Mesendoderm (in vitro differentiated cells): ENCODE results near the gene ARID3A.

Experiments
- DNase-seq: peaks from one replicate; pipeline ENCODE4 v3.0.0; 2013
- H2AK5ac ChIP-seq: 2 replicates; pipeline ENCODE4 v1.6.1; 2013; ENCODE audit warnings: low read length, inconsistent platforms
- H2BK120ac ChIP-seq: 2 replicates; pipeline ENCODE4 v1.6.1; 2013; ENCODE audit warnings: low read depth, mild to moderate bottlenecking, low read length, moderate library complexity, mixed read lengths
- H2BK15ac ChIP-seq: replicated peaks from 2 replicates; pipeline ENCODE4 v1.6.1; 2013; ENCODE audit warnings: low read depth, mild to moderate bottlenecking, moderate library complexity
- H2BK5ac ChIP-seq: 2 replicates; pipeline ENCODE4 v1.6.1; 2013; ENCODE audit warnings: low read length, inconsistent platforms
- H3K18ac ChIP-seq: 2 replicates; pipeline ENCODE4 v1.6.1; 2013; ENCODE audit warnings: mild to moderate bottlenecking, low read length, mixed read lengths
- H3K23ac ChIP-seq: one replicate; pipeline ENCODE4 v1.6.1; 2013; ENCODE audit warnings: low read length
- H3K27ac ChIP-seq: 2 replicates; pipeline ENCODE4 v1.5.1; 2013; ENCODE audit warnings: low read depth, mild to moderate bottlenecking, inconsistent platforms, low read length, moderate library complexity
- H3K27me3 ChIP-seq: 2 replicates; pipeline ENCODE4 v1.6.1; 2013; ENCODE audit warnings: low read length, control low read depth, mild to moderate bottlenecking, inconsistent platforms; ENCODE audit not compliant: insufficient read depth, poor library complexity
- H3K36me3 ChIP-seq: 2 replicates; pipeline ENCODE4 v1.6.1; 2013; ENCODE audit warnings: low read length, inconsistent platforms; ENCODE audit not compliant: control insufficient read depth, insufficient read depth
- H3K4ac ChIP-seq: one replicate; pipeline ENCODE4 v1.6.1; 2013; ENCODE audit warnings: low read depth, mild to moderate bottlenecking, low read length, moderate library complexity
- H3K4me1 ChIP-seq: 2 replicates; pipeline ENCODE4 v1.6.1; 2013; ENCODE audit warnings: low read depth, low read length, inconsistent platforms; ENCODE audit not compliant: control insufficient read depth
- H3K4me2 ChIP-seq: 2 replicates; pipeline ENCODE4 v1.6.1; 2013; ENCODE audit warnings: low read length
- H3K4me3 ChIP-seq: 2 replicates; pipeline ENCODE4 v1.5.1; 2013; ENCODE audit warnings: mild to moderate bottlenecking, low read length
- H3K56ac ChIP-seq: one replicate; pipeline ENCODE4 v1.6.1; 2013; ENCODE audit warnings: low read length
- H3K79me1 ChIP-seq: 2 replicates; pipeline ENCODE4 v1.6.1; 2013; ENCODE audit warnings: low read length, inconsistent platforms
- H3K79me2 ChIP-seq: 2 replicates; pipeline ENCODE4 v1.6.1; 2013; ENCODE audit warnings: mild to moderate bottlenecking, low read length; ENCODE audit not compliant: control insufficient read depth, insufficient read depth
- H3K9ac ChIP-seq: 2 replicates; pipeline ENCODE4 v1.6.1; 2013; ENCODE audit warnings: low read length, inconsistent platforms
- H4K5ac ChIP-seq: one replicate; pipeline ENCODE4 v1.6.1; 2013; ENCODE audit warnings: low read length
- H4K8ac ChIP-seq: one replicate; pipeline ENCODE4 v1.6.1; 2013; ENCODE audit warnings: low read depth, mild to moderate bottlenecking, control low read depth, low read length, moderate library complexity
- WGBS: extraction: QIAGEN DNeasy Blood & Tissue Kit; methylation state at CpG from one replicate; pipeline ENCODE4 v1.1.7; 2013; ENCODE audit warnings: low lambda C conversion rate, missing lambda C conversion rate; ENCODE audit not compliant: insufficient coverage; ENCODE audit errors: extremely low coverage; 5-methylcytosine and 5-hydroxymethylcytosine counted together

The ARID3A gene

DNA sequence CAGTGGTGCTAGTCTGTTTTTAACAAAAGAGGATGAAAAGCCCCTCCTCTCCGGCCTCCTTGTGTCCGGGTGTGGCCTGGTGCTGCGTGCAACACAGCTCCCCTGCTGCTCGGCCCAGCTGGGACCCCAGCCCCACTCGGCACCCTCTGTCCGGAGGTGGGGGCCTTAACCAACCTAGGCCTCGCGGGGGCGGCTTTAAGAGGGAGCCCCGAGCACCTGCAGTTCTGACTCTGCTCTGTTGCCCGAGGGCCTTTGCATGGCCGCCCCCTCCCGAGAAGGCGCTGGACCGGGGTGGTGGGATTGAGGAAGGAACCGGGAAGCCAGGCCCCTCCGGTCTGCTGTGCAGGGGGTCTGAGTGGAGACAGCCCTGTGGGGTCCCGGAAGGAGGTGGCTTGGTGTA lies 68.7 kb downstream of the ARID3A start:
- H2BK5ac ChIP-seq: no peak overlapping the region
- H3K79me2 ChIP-seq: no peaks in the 10 kb centered on the region
- no peaks in the 10 kb centered on the region for H3K4me1 ChIP-seq
- no peak overlapping the region for H2AK5ac ChIP-seq
- H3K36me3 ChIP-seq: peaks cover 3% of the 10 kb centered on the region
- H3K27ac ChIP-seq: no peak overlapping the region
- DNase-seq: no peak
- no peak overlapping the region for H4K5ac ChIP-seq
- no peak overlapping the region for H3K9ac ChIP-seq
- no peaks in the 10 kb centered on the region for H3K27me3 ChIP-seq
- H2BK120ac ChIP-seq: no peak overlapping the region
- H3K4me3 ChIP-seq: no peak overlapping the region
- H3K56ac ChIP-seq: no peak overlapping the region
- no peak overlapping the region for H2BK15ac ChIP-seq
- no peak overlapping the region for H3K4ac ChIP-seq
- H3K23ac ChIP-seq: no peak overlapping the region
- no peak overlapping the region for H3K18ac ChIP-seq
- no CpG with 5 or more reads among the region's 18 CpGs for WGBS
- H3K79me1 ChIP-seq: no peaks in the 10 kb centered on the region
- no peak overlapping the region for H4K8ac ChIP-seq
- H3K4me2 ChIP-seq: no peak overlapping the region

DNA sequence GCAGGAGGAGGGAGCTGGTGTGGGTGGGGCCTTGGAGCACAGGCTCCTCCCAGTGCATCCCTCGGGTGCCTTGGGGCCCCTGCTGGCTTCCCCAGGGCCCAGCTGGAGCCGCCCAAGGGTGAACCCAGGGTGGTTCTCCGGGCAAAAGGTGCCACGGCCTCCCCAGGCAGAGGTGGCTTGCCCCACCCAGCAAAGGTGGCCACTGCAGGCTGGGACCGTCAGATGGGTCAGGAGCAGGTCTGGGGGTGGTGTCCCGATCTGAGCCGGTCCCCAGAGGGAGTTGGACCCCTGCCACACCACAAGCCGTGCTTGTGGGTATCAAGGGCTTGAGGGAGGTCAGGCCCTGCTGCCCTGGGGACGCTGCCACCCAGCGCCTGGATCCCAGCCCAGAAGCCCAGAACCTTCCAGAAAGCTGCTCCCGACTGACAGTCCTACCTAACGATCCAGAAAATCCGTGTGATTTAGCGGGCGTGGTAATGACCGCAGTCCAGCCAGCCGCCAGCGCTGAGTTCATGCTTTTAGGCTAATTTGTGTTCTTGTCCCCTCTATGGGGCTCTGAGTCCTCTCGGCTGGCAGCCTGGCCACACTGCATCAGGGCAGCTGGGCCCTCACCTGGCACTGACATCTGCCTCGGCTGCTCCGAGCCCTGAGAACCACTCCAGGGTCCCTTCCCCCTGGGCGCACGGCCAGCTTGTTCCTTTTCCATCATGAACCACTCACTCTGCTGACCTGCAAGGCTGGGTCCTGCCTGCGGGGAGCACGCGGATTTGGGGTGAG lies 69.4 kb downstream of the ARID3A start:
- DNase-seq: no peak
- Histone ChIP-seq H3K18ac (no peak overlapping the region), H3K27ac (no peak overlapping the region)

DNA sequence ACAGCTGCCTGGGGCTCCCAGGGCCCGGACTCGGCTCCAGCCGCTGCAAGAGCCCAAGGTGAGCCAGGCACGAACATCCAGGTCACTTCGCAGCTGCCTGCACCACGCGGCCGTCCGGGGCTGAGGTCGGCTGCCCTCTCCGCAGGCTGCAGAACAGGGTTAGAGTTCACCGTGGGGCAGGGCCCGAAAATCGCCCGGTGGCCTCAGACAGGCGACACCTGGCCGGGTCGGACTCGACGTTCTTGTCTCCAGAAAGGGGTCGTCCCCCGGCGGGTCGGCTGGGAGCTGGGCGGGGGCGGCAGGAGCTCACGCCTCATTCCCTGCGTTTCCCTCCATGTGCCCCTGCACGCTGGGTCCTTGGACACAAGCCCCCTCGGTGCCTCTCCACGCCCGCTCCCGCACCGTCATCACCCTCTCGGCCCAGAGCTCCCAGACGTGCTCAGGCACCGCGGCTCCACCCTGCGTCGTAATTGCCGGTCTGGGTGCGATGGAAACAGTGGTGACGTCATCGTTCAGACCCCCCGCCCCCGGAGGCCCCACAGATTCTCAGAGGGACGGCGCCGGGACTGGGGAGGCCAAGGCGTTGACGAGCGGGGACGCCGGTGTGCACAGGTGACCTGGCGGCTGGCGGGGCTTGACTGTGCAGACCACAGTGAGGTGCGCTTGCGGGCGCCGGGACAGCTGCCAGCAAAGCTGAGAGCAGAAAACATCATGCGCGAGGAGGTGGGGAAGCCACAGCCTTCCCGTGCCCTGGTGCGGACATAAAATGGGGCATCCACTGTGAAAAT lies 70.4 kb downstream of the ARID3A start:
- Histone ChIP-seq H3K18ac (no peak overlapping the region), H3K79me2 (no peaks in the 10 kb centered on the region), H4K8ac (no peak overlapping the region), H3K23ac (peak overlapping the region; percentile 80), H3K56ac (peak overlapping the region; percentile 44), H3K27me3 (peaks cover 5% of the 10 kb centered on the region), H4K5ac (no peak overlapping the region), H2BK15ac (no peak overlapping the region), H2AK5ac (no peak overlapping the region), H3K9ac (peak overlapping the region; percentile 22), H2BK120ac (no peak overlapping the region), H3K4me1 (no peaks in the 10 kb centered on the region), H3K79me1 (no peaks in the 10 kb centered on the region), H3K4me3 (no peak overlapping the region), H3K27ac (no peak overlapping the region), H3K4ac (no peak overlapping the region), H3K36me3 (no peaks in the 10 kb centered on the region), H3K4me2 (peak overlapping the region; percentile 14), H2BK5ac (no peak overlapping the region)
- peak; percentile 58 for DNase-seq
- WGBS: no CpG with 5 or more reads among the region's 64 CpGs

More for the DNA sequence above, 69.4 kb downstream of the ARID3A start:
- Histone ChIP-seq H3K23ac (no peak overlapping the region), H3K27me3 (no peaks in the 10 kb centered on the region), H3K4me3 (no peak overlapping the region), H3K56ac (no peak overlapping the region), H3K4me2 (no peak overlapping the region), H2BK5ac (no peak overlapping the region), H2BK15ac (no peak overlapping the region), H3K4ac (no peak overlapping the region), H3K36me3 (peaks cover 3% of the 10 kb centered on the region), H3K79me2 (no peaks in the 10 kb centered on the region), H2AK5ac (no peak overlapping the region), H4K8ac (no peak overlapping the region), H3K4me1 (no peaks in the 10 kb centered on the region), H3K9ac (no peak overlapping the region), H4K5ac (no peak overlapping the region), H2BK120ac (no peak overlapping the region), H3K79me1 (no peaks in the 10 kb centered on the region)
- WGBS: no CpG with 5 or more reads among the region's 26 CpGs

DNA sequence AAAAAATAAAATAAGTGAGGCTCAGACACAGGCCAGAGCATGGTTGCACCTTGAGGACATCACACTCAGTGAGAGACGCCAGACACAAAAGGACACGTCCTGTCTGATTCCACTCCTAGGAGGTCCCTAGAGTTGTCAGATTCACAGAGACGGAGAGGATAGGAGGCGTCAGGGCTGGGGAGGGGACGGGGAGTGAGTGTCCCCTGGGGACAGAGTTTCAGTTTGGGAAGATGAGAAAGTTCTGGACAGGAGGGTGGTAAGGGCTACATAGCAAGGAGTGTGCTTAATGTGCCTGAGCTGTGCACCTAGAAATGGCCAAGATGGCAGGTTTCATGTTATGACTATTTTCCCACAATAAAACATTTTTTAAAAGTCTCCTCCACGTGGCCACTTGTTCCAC lies 72.2 kb downstream of the ARID3A start:
- no peaks in the 10 kb centered on the region for H3K36me3 ChIP-seq
- no peak overlapping the region for H2BK15ac ChIP-seq
- H4K8ac ChIP-seq: no peak overlapping the region
- H3K9ac ChIP-seq: no peak overlapping the region
- no peak overlapping the region for H4K5ac ChIP-seq
- no CpG with 5 or more reads among the region's 6 CpGs for WGBS
- no peak overlapping the region for H2AK5ac ChIP-seq
- H3K18ac ChIP-seq: no peak overlapping the region
- DNase-seq: no peak
- H3K27ac ChIP-seq: no peak overlapping the region
- no peak overlapping the region for H3K23ac ChIP-seq
- H3K4ac ChIP-seq: no peak overlapping the region
- H3K4me3 ChIP-seq: no peak overlapping the region
- H3K79me2 ChIP-seq: no peaks in the 10 kb centered on the region
- no peaks in the 10 kb centered on the region for H3K79me1 ChIP-seq
- H3K56ac ChIP-seq: no peak overlapping the region
- H3K4me1 ChIP-seq: no peaks in the 10 kb centered on the region
- peaks cover 5% of the 10 kb centered on the region for H3K27me3 ChIP-seq
- H2BK5ac ChIP-seq: no peak overlapping the region
- no peak overlapping the region for H3K4me2 ChIP-seq
- no peak overlapping the region for H2BK120ac ChIP-seq

DNA sequence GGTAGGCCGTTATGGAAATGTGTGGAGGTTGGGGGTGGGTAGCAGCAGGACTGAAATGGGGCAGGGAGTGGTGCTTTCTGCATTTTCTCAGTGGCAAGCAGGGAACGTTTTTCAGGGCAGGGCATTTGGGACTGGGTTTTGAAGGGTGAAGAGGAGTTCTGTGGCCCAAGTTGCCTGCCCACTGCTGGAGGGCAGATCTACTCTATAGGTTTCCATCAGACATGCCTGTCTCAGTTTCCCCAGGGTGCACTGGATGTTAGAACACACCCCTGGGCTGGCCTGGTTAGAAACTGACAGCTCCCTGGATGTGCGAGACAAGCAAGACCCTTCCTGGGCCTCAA lies 73.5 kb downstream of the ARID3A start:
- no peak overlapping the region for H3K9ac ChIP-seq
- H2BK15ac ChIP-seq: no peak overlapping the region
- H3K27ac ChIP-seq: no peak overlapping the region
- H3K4me2 ChIP-seq: no peak overlapping the region
- no peak overlapping the region for H2BK120ac ChIP-seq
- no peaks in the 10 kb centered on the region for H3K79me1 ChIP-seq
- no peak overlapping the region for H4K8ac ChIP-seq
- no peak overlapping the region for H2AK5ac ChIP-seq
- no peak overlapping the region for H4K5ac ChIP-seq
- peaks cover 5% of the 10 kb centered on the region for H3K27me3 ChIP-seq
- no peaks in the 10 kb centered on the region for H3K36me3 ChIP-seq
- H3K4me1 ChIP-seq: no peaks in the 10 kb centered on the region
- H3K4ac ChIP-seq: no peak overlapping the region
- no peaks in the 10 kb centered on the region for H3K79me2 ChIP-seq
- H3K4me3 ChIP-seq: no peak overlapping the region
- no peak for DNase-seq
- no peak overlapping the region for H2BK5ac ChIP-seq
- no peak overlapping the region for H3K23ac ChIP-seq
- WGBS: no CpG with 5 or more reads among the region's 3 CpGs
- no peak overlapping the region for H3K18ac ChIP-seq
- no peak overlapping the region for H3K56ac ChIP-seq
